SJSA1 (cell line): Measurements from ENCODE around the gene ITSN1. TPM values are rescaled to one million over a fixed set of nuclear protein-coding genes. Genes with fewer than 3 reads are reported as not detected.
A peak's percentile ranks its signal among the peaks of the same experiment; 100 is the strongest.

ENCODE experiments used
- DNase-seq, 2 experiments: peaks; one replicate each; pipeline ENCODE4 v3.0.0-alpha.2; 2015 to 2020; ENCODE audit warnings: low spot score in 2 of 2, low read depth in 1 of 2
- H3K27ac ChIP-seq: fragments of 250-450 bp; sonication (Bioruptor Pico); 2 replicates; pipeline ENCODE4 v1.5.1; 2020; ENCODE audit warnings: mild to moderate bottlenecking, moderate library complexity
- H3K27me3 ChIP-seq: fragments of 250-450 bp; sonication (Bioruptor Pico); replicated peaks from 2 replicates; pipeline ENCODE4 v1.5.1; 2020; ENCODE audit warnings: mild to moderate bottlenecking, moderate library complexity
- H3K36me3 ChIP-seq: fragments of 250-450 bp; sonication (Bioruptor Pico); 2 replicates; pipeline ENCODE4 v1.5.1; 2020; ENCODE audit warnings: mild to moderate bottlenecking
- H3K4me1 ChIP-seq: fragments of 250-450 bp; sonication (Bioruptor Pico); replicated peaks from 2 replicates; pipeline ENCODE4 v1.6.1; 2021; ENCODE audit warnings: mild to moderate bottlenecking
- H3K4me3 ChIP-seq: fragments of 250-450 bp; sonication (Bioruptor Pico); 2 replicates; pipeline ENCODE4 v1.5.1; 2020; ENCODE audit warnings: mild to moderate bottlenecking
- H3K9me3 ChIP-seq: fragments of 250-450 bp; sonication (Bioruptor Pico); replicated peaks from 2 replicates; pipeline ENCODE4 v1.5.1; 2020; ENCODE audit warnings: mild to moderate bottlenecking
- total RNA-seq: library from RNA; depleted of rRNA; stranded (reverse); fragments of >200 nt; shearing (Covaris generic); gene quantifications from 2 replicates; pipeline ENCODE4 v1.2.3, GENCODE V29; 2014

Gene ITSN1
- total RNA-seq, 1 experiment from 2014 or later, result 53.2 TPM

GRCh38 chr21:33878824-33879223 is 236.5 kb downstream of the ITSN1 start:
- DNase-seq, result no peak
- Histone ChIP-seq H3K4me3 (no peak overlapping the region), H3K4me1 (no peaks in the 10 kb centered on the region), H3K36me3 (no peaks in the 10 kb centered on the region), H3K9me3 (no peaks in the 10 kb centered on the region), H3K27me3 (no peaks in the 10 kb centered on the region), H3K27ac (no peak overlapping the region)

- no peak overlapping the region for H3K4me3 ChIP-seq
- no peaks in the 10 kb centered on the region for H3K36me3 ChIP-seq
- H3K9me3 ChIP-seq, result no peaks in the 10 kb centered on the region
- H3K27ac ChIP-seq, result no peak overlapping the region
- no peaks in the 10 kb centered on the region for H3K27me3 ChIP-seq
- H3K4me1 ChIP-seq, result peaks cover 6% of the 10 kb centered on the region; the same call in 1 of the 2 replicates
- no peak for DNase-seq
Measured at GRCh38 chr21:33880626-33881025, 238.3 kb downstream of the ITSN1 start.

- Histone ChIP-seq H3K4me3 (no peak overlapping the region), H3K4me1 (peaks cover 6% of the 10 kb centered on the region; the same call in 1 of the 2 replicates), H3K36me3 (no peaks in the 10 kb centered on the region), H3K27me3 (no peaks in the 10 kb centered on the region), H3K9me3 (no peaks in the 10 kb centered on the region), H3K27ac (no peak overlapping the region)
- DNase-seq, result no peak
Measured at GRCh38 chr21:33881689-33882440, 239.6 kb downstream of the ITSN1 start.

DNA sequence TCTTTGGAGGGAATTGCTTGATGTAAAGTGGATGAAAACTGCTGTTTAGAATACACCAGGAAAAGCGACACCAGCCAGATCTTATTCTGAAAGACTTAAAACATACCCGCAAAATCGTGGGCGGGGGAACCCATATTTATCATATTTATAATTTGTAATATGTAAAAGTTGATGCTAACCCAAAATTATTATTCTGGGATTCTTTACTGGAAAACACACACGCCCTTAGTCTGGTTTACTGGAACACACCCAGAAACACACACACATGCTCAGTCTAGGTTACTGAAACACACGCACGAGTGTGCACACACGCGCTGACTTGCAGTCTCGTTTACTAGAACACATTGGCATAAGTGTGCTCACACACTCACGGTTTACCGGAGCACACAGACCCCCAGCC is 240.8 kb downstream of the ITSN1 start:
- no peak for DNase-seq
- no peak overlapping the region for H3K4me3 ChIP-seq
- H3K9me3 ChIP-seq, result no peaks in the 10 kb centered on the region
- no peak overlapping the region for H3K27ac ChIP-seq
- no peaks in the 10 kb centered on the region for H3K36me3 ChIP-seq
- peaks cover 6% of the 10 kb centered on the region; the same call in 1 of the 2 replicates for H3K4me1 ChIP-seq
- no peaks in the 10 kb centered on the region for H3K27me3 ChIP-seq

- no peak for DNase-seq
- Histone ChIP-seq H3K27me3 (no peaks in the 10 kb centered on the region), H3K9me3 (no peaks in the 10 kb centered on the region), H3K27ac (no peak overlapping the region), H3K4me3 (no peak overlapping the region), H3K36me3 (no peaks in the 10 kb centered on the region), H3K4me1 (peaks cover 6% of the 10 kb centered on the region; the same call in 1 of the 2 replicates)
Measured at GRCh38 chr21:33884376-33885171, 242.3 kb downstream of the ITSN1 start.

- Histone ChIP-seq H3K4me3 (no peak overlapping the region), H3K36me3 (no peaks in the 10 kb centered on the region), H3K9me3 (no peaks in the 10 kb centered on the region), H3K27ac (no peak overlapping the region), H3K27me3 (no peaks in the 10 kb centered on the region), H3K4me1 (peaks cover 6% of the 10 kb centered on the region; the same call in 1 of the 2 replicates)
- no peak for DNase-seq
Measured at GRCh38 chr21:33885172-33885514, 242.8 kb downstream of the ITSN1 start.

DNA sequence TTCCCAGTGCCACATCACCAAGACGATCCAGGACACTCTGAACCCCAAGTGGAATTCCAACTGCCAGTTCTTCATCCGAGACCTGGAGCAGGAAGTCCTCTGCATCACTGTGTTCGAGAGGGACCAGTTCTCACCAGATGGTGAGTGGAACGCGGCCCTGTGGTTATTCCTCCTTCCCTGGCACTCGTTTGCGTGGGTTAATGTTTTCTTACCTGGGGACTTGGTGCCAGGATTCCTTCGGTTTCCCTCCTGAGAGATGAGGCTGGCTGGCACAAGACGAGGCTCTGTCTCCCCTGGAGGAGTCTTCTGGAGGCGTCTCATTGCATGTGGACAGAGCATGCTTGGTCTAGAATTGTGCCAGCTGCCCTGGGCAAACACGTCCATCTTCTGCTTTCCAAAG is 244.0 kb downstream of the ITSN1 start:
- no peak for DNase-seq
- Histone ChIP-seq H3K27me3 (no peaks in the 10 kb centered on the region), H3K36me3 (no peaks in the 10 kb centered on the region), H3K4me1 (peaks cover 6% of the 10 kb centered on the region; the same call in 1 of the 2 replicates), H3K27ac (no peak overlapping the region), H3K9me3 (no peaks in the 10 kb centered on the region), H3K4me3 (no peak overlapping the region)

- H3K9me3 ChIP-seq, result no peaks in the 10 kb centered on the region
- no peaks in the 10 kb centered on the region for H3K27me3 ChIP-seq
- no peak for DNase-seq
- H3K27ac ChIP-seq, result no peak overlapping the region
- H3K4me1 ChIP-seq, result peaks cover 14% of the 10 kb centered on the region
- no peak overlapping the region for H3K4me3 ChIP-seq
- H3K36me3 ChIP-seq, result no peaks in the 10 kb centered on the region
Measured at GRCh38 chr21:33890187-33890586, 247.9 kb downstream of the ITSN1 start.

DNA sequence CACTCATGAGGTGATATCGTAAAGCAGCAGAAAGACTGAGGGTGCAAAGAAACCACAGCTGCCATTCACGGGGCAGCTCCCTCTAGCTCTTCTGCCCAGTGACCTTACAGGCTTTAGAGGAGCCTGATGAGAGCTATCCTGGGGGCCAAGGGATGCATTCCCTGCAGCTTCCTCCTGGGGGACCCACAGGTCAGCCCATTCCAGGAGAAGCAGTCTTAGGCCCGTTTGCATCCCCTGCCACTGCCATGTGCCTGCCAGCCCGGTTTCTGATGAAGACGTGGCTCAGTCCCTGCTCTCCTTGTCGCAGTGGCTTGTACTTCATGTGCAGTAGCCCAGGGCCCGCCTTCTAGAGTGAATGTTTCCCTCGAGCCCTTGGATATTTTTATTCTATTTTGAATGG is 250.6 kb downstream of the ITSN1 start:
- no peaks in the 10 kb centered on the region for H3K36me3 ChIP-seq
- DNase-seq, result no peak
- H3K4me1 ChIP-seq, result peaks cover 15% of the 10 kb centered on the region
- no peak overlapping the region for H3K4me3 ChIP-seq
- no peak overlapping the region for H3K27ac ChIP-seq
- H3K9me3 ChIP-seq, result no peaks in the 10 kb centered on the region
- H3K27me3 ChIP-seq, result no peaks in the 10 kb centered on the region

DNA sequence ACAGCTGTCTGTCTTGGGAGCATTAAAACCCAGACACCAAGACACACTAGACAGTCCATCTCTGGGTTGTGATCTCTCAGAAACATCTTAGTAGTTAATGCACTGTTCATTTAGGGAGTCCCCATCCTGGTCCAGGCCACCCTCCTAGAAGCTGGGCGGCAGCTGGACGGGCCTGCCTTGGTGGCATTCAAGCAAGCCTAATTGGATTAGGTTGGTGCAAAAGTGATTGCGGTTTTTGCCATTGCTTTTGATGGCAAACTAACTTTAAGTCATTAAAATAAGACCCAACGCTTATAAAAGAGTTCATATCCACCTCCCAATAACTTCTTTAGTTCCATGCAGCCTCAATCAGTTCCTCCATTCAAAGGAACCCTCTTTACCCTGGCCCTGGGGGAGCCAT is 251.6 kb downstream of the ITSN1 start:
- Histone ChIP-seq H3K9me3 (no peaks in the 10 kb centered on the region), H3K27me3 (no peaks in the 10 kb centered on the region), H3K36me3 (no peaks in the 10 kb centered on the region), H3K27ac (no peak overlapping the region), H3K4me1 (peaks cover 26% of the 10 kb centered on the region), H3K4me3 (no peak overlapping the region)
- no peak for DNase-seq

DNA sequence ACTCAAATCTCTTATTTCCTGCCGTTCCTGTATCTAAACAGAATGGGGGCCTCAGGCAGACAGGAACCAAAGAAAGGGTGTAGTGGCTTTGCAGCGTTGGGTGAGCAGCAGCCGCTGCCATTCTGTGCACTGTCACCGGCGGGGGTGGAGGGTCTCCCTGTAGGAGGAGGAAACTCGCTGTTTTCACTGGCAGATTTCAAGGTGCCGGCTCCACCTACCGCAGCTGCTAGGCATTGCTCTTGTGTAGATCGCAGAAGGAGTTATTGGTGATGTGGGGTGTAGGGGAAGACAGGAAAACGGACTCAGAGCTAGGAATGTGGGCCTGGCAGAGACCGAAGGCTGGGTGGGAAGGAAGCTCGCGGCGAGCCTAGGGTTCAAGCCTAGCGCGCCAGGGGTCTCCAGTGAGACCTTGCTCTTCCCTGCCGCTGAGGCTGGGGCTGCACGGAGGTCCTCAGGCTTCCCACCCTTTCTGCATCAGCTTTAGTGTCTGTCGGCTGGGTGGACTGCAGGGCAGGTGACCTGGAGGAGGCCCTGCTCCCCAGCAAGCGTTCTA is 252.5 kb downstream of the ITSN1 start:
- H3K36me3 ChIP-seq, result no peaks in the 10 kb centered on the region
- no peak overlapping the region for H3K27ac ChIP-seq
- no peaks in the 10 kb centered on the region for H3K27me3 ChIP-seq
- H3K4me1 ChIP-seq, result peaks cover 35% of the 10 kb centered on the region
- DNase-seq, result peak; percentile 77 to 88
- no peaks in the 10 kb centered on the region for H3K9me3 ChIP-seq
- H3K4me3 ChIP-seq, result no peak overlapping the region

- Histone ChIP-seq H3K4me1 (peaks cover 39% of the 10 kb centered on the region), H3K36me3 (no peaks in the 10 kb centered on the region), H3K27ac (no peak overlapping the region), H3K27me3 (no peaks in the 10 kb centered on the region), H3K4me3 (no peak overlapping the region), H3K9me3 (no peaks in the 10 kb centered on the region)
- DNase-seq, result no peak
Measured at GRCh38 chr21:33895356-33895755, 253.1 kb downstream of the ITSN1 start.

GRCh38 chr21:33896691-33897090 is 254.4 kb downstream of the ITSN1 start:
- H3K27me3 ChIP-seq, result no peaks in the 10 kb centered on the region
- no peak overlapping the region for H3K27ac ChIP-seq
- no peaks in the 10 kb centered on the region for H3K9me3 ChIP-seq
- no peak overlapping the region for H3K4me3 ChIP-seq
- no peak for DNase-seq
- H3K4me1 ChIP-seq, result peaks cover 39% of the 10 kb centered on the region
- peaks cover 9% of the 10 kb centered on the region for H3K36me3 ChIP-seq

GRCh38 chr21:33897098-33897497 is 254.8 kb downstream of the ITSN1 start:
- Histone ChIP-seq H3K4me1 (peaks cover 39% of the 10 kb centered on the region), H3K9me3 (no peaks in the 10 kb centered on the region), H3K36me3 (peaks cover 13% of the 10 kb centered on the region), H3K4me3 (no peak overlapping the region), H3K27ac (no peak overlapping the region), H3K27me3 (no peaks in the 10 kb centered on the region)
- no peak for DNase-seq
